Liver (tissue), 9 donors: ENCODE data around the gene LRRK1. TPM values are rescaled to one million over a fixed set of nuclear protein-coding genes. Genes with fewer than 3 reads are reported as not detected.
"Not testable (repeated sequence)": the region's sequence is repeated elsewhere in the genome, so short reads cannot be mapped to it uniquely, and the experiment has no call there.

Experiments used
- DNase-seq: peaks from one replicate; pipeline ENCODE4 v3.0.0-alpha.2; 2017; ENCODE audit warnings: low spot score
- H3K27ac ChIP-seq, 2 donors: one replicate each; pipeline ENCODE4 v1.7.0; 2013; ENCODE audit warnings: inconsistent platforms in 2 of 2, low read length in 2 of 2, control low read depth in 1 of 2, low read depth in 1 of 2, mild to moderate bottlenecking in 1 of 2
- H3K27me3 ChIP-seq, 4 donors: one replicate each; pipeline versions ENCODE4 v1.6.1 to v1.7.0; 2013; ENCODE audit warnings: low read length in 3 of 4, inconsistent platforms in 1 of 4, mild to moderate bottlenecking in 1 of 4, moderate library complexity in 1 of 4; ENCODE audit not compliant: control insufficient read depth in 4 of 4, insufficient read depth in 4 of 4
- H3K36me3 ChIP-seq, 4 donors: one replicate each; pipeline versions ENCODE4 v1.6.1 to v1.7.0; 2013; ENCODE audit warnings: low read length in 3 of 4, mild to moderate bottlenecking in 3 of 4, low read depth in 1 of 4, moderate library complexity in 1 of 4; ENCODE audit not compliant: control insufficient read depth in 4 of 4, insufficient read depth in 3 of 4
- H3K4me1 ChIP-seq, 4 donors: one replicate each; pipeline versions ENCODE4 v1.6.1 to v1.7.0; 2013; ENCODE audit warnings: low read length in 3 of 4, mild to moderate bottlenecking in 3 of 4, moderate library complexity in 1 of 4; ENCODE audit not compliant: control insufficient read depth in 4 of 4, insufficient read depth in 4 of 4
- H3K4me3 ChIP-seq, 3 donors: one replicate each; pipeline versions ENCODE4 v1.6.1 to v1.7.0; 2013; ENCODE audit warnings: low read length in 3 of 3, control low read depth in 1 of 3, low read depth in 1 of 3, mild to moderate bottlenecking in 1 of 3
- H3K9ac ChIP-seq, 2 donors: one replicate each; pipeline ENCODE4 v1.7.0; 2013; ENCODE audit warnings: low read length in 2 of 2, mild to moderate bottlenecking in 2 of 2, moderate library complexity in 2 of 2, control low read depth in 1 of 2, low read depth in 1 of 2
- H3K9me3 ChIP-seq, 4 donors: one replicate each; pipeline versions ENCODE4 v1.6.1 to v1.7.0; 2013; ENCODE audit warnings: low read length in 3 of 4; ENCODE audit not compliant: control insufficient read depth in 4 of 4
- ATF3 ChIP-seq: IDR thresholded peaks from 2 replicates; pipeline ENCODE4 v1.6.1; 2016; ENCODE audit warnings: antibody characterized with exemption
- CTCF ChIP-seq: fragments of 150-350 bp; IDR thresholded peaks from 2 replicates; pipeline ENCODE4 v1.5.1; 2017; ENCODE audit warnings: improper control_type of control experiment, low read depth, low read length; ENCODE audit not compliant: missing input control
- EGR1 ChIP-seq, 2 donors: IDR thresholded peaks; 2 replicates each; pipeline ENCODE4 v1.6.1; 2016 to 2018; ENCODE audit warnings: antibody characterized with exemption in 2 of 2, low read depth in 2 of 2
- FOXA1 ChIP-seq: IDR thresholded peaks from 2 replicates; pipeline ENCODE4 v1.6.1; 2016; ENCODE audit warnings: antibody characterized with exemption
- FOXA2 ChIP-seq: IDR thresholded peaks from 2 replicates; pipeline ENCODE4 v1.6.1; 2016; ENCODE audit warnings: antibody characterized with exemption
- GABPA ChIP-seq, 2 donors: IDR thresholded peaks in 1 of 2; conservative IDR thresholded peaks in 1 of 2; 2 replicates each; pipeline ENCODE4 v1.6.1; 2016; ENCODE audit warnings: antibody characterized with exemption in 2 of 2, mild to moderate bottlenecking in 1 of 2, moderate library complexity in 1 of 2
- HNF4A ChIP-seq, 2 donors: conservative IDR thresholded peaks; 2 replicates each; pipeline ENCODE4 v1.6.1; 2016; ENCODE audit warnings: antibody characterized with exemption in 2 of 2, mild to moderate bottlenecking in 2 of 2
- JUND ChIP-seq, 2 donors: IDR thresholded peaks; 2 replicates each; pipeline ENCODE4 v1.6.1; 2016; ENCODE audit warnings: antibody characterized with exemption in 2 of 2
- MAX ChIP-seq: IDR thresholded peaks from 2 replicates; pipeline ENCODE4 v1.6.1; 2016; ENCODE audit warnings: antibody characterized with exemption
- NR2F2 ChIP-seq: IDR thresholded peaks from 2 replicates; pipeline ENCODE4 v1.6.1; 2016; ENCODE audit warnings: antibody characterized with exemption
- RAD21 ChIP-seq, 2 donors: IDR thresholded peaks; 2 replicates each; pipeline ENCODE4 v1.6.1; 2016; ENCODE audit warnings: antibody characterized with exemption in 2 of 2, mild to moderate bottlenecking in 2 of 2
- REST ChIP-seq: IDR thresholded peaks from 2 replicates; pipeline ENCODE4 v1.6.1; 2016; ENCODE audit warnings: antibody characterized with exemption, mild to moderate bottlenecking
- RXRA ChIP-seq, 2 donors: IDR thresholded peaks; 2 replicates each; pipeline ENCODE4 v1.6.1; 2017 to 2018; ENCODE audit warnings: antibody characterized with exemption in 2 of 2, mild to moderate bottlenecking in 1 of 2
- YY1 ChIP-seq: IDR thresholded peaks from 2 replicates; pipeline ENCODE4 v1.6.1; 2016; ENCODE audit warnings: antibody characterized with exemption, mild to moderate bottlenecking
- WGBS: extraction: QIAGEN DNeasy Blood & Tissue Kit; methylation state at CpG from one replicate; pipeline ENCODE4 v1.1.7; 2013; 5-methylcytosine and 5-hydroxymethylcytosine counted together
- polyA plus RNA-seq, 2 donors: library from polyadenylated mRNA; stranded (reverse) in 1 of 2; unstranded in 1 of 2; fragments of 200-250 nt in 1 of 2; fragments of >200 nt in 1 of 2; fragmentation: Nextera tagmentation in 1 of 2; extraction: Ambion mirVana in 1 of 2; gene quantifications; one replicate each; pipeline versions ENCODE4 v1.2.1 to v1.2.3, GENCODE V29; 2013 to 2015
- total RNA-seq, 2 donors: library from RNA; depleted of rRNA; stranded (reverse); fragments of >200 nt; gene quantifications; one replicate each; pipeline ENCODE4 v1.2.3, GENCODE V29; 2014
- donor health status: healthy.
- donor health status: healthy.
- donor health status: healthy.
- donor health status: healthy.
- donor health status: healthy.

Gene LRRK1
- total and polyA plus RNA-seq, 4 donors, result 1.2 to 4.4 (median 2.7) TPM

GRCh38 chr15:101092867-101093202 lies 173.7 kb downstream of the LRRK1 start (continued):
- TF ChIP-seq CTCF (no peak), JUND (IDR thresholded peaks at IDR 0.05) (no peak), GABPA (IDR thresholded peaks at IDR 0.05 in 1 of 2, conservative IDR thresholded peaks at IDR 0.05 in 1 of 2) (no peak)

- 88% methylated on average over 12 of the region's 12 CpGs for WGBS
These were observed 174.8 kb downstream of the LRRK1 start for GRCh38 chr15:101093958-101094357.

GRCh38 chr15:101095796-101096406 lies 176.7 kb downstream of the LRRK1 start:
- H3K27me3 ChIP-seq, H3K9ac ChIP-seq, H3K27ac ChIP-seq, H3K9me3 ChIP-seq, H3K4me1 ChIP-seq, DNase-seq, H3K4me3 ChIP-seq, H3K36me3 ChIP-seq: not testable (repeated sequence)
- WGBS, result 97% methylated on average over 6 of the region's 6 CpGs

More at GRCh38 chr15:101093958-101094357, 174.8 kb downstream of the LRRK1 start:
- no peaks in the 10 kb centered on the region for H3K27me3 ChIP-seq
- H3K27ac ChIP-seq, result no peak overlapping the region
- H3K4me1 ChIP-seq, result peaks cover 0 to 6% (median 2%) of the 10 kb centered on the region in 4 donors
- H3K9ac ChIP-seq, result no peak overlapping the region
- DNase-seq, result no peak
- H3K36me3 ChIP-seq, result no peaks in the 10 kb centered on the region
- H3K9me3 ChIP-seq, result no peaks in the 10 kb centered on the region
- no peak overlapping the region for H3K4me3 ChIP-seq
- TF ChIP-seq EGR1 (IDR thresholded peaks at IDR 0.05; ENCODE audit: low read depth in 2 of 2) (no peak), HNF4A (conservative IDR thresholded peaks at IDR 0.05) (no peak), MAX (no peak), NR2F2 (no peak), JUND (IDR thresholded peaks at IDR 0.05) (no peak), YY1 (no peak), FOXA2 (no peak), RAD21 (IDR thresholded peaks at IDR 0.05) (no peak)

GRCh38 chr15:101097111-101097510 lies 178.0 kb downstream of the LRRK1 start:
- H3K9ac ChIP-seq, result no peak overlapping the region
- no peaks in the 10 kb centered on the region for H3K36me3 ChIP-seq
- no peak overlapping the region for H3K27ac ChIP-seq
- DNase-seq, result no peak
- no peak overlapping the region for H3K4me3 ChIP-seq
- H3K4me1 ChIP-seq, result peaks cover 0 to 5% (median 2%) of the 10 kb centered on the region in 4 donors
- H3K9me3 ChIP-seq, result no peaks in the 10 kb centered on the region
- no peak for TF ChIP-seq JUND (IDR thresholded peaks at IDR 0.05)
- TF ChIP-seq EGR1 (IDR thresholded peaks at IDR 0.05; ENCODE audit: low read depth in 2 of 2), result no peak
- no peak for TF ChIP-seq FOXA2
- TF ChIP-seq REST, result no peak
- no peak for TF ChIP-seq ATF3
- no peak for TF ChIP-seq FOXA1
- TF ChIP-seq YY1, result no peak
- no peak for TF ChIP-seq GABPA (IDR thresholded peaks at IDR 0.05 in 1 of 2, conservative IDR thresholded peaks at IDR 0.05 in 1 of 2)
- no peak for TF ChIP-seq HNF4A (conservative IDR thresholded peaks at IDR 0.05)
- no peak for TF ChIP-seq CTCF
- TF ChIP-seq RAD21 (IDR thresholded peaks at IDR 0.05), result no peak
- TF ChIP-seq RXRA (IDR thresholded peaks at IDR 0.05), result no peak
- no peaks in the 10 kb centered on the region for H3K27me3 ChIP-seq
- 95% methylated on average over 14 of the region's 14 CpGs for WGBS
